Gastroesophageal sphincter (tissue), 4 donors: ENCODE measurements around the gene UBXN6. TPM values are rescaled to one million over a fixed set of nuclear protein-coding genes. Genes with fewer than 3 reads are reported as not detected.

ENCODE experiments used
- ATAC-seq: fragments of 150-250 bp; one replicate; pipeline ENCODE4 v1.9.1; 2016; ENCODE audit warnings: mild to moderate bottlenecking, moderate library complexity
- H3K27ac ChIP-seq, 4 donors: fragments of 200-600 bp; sonication (generic) in 3 of 4; 1 replicate in 3 of 4; 2 replicates in 1 of 4; pipeline ENCODE4 v1.5.1; 2016 to 2019
- H3K27me3 ChIP-seq: fragments of 200-600 bp; sonication (generic); one replicate; pipeline ENCODE4 v1.5.1; 2019
- H3K36me3 ChIP-seq, 2 donors: fragments of 200-600 bp; sonication (generic); one replicate each; pipeline ENCODE4 v1.5.1; 2019; ENCODE audit warnings: control low read depth in 1 of 2
- H3K4me1 ChIP-seq, 3 donors: fragments of 200-600 bp; sonication (generic); 1 replicate in 2 of 3; 2 replicates in 1 of 3; pipeline ENCODE4 v1.5.1; 2016 to 2019; ENCODE audit warnings: control low read depth in 2 of 3
- H3K4me3 ChIP-seq, 2 donors: fragments of 200-600 bp; sonication (generic); one replicate each; pipeline ENCODE4 v1.5.1; 2019; ENCODE audit warnings: mild to moderate bottlenecking in 1 of 2, moderate library complexity in 1 of 2
- H3K9me3 ChIP-seq, 3 donors: fragments of 200-600 bp; sonication (generic); one replicate each; pipeline ENCODE4 v1.5.1; 2017 to 2019; ENCODE audit warnings: control low read depth in 2 of 3
- EP300 ChIP-seq: sonication (generic); formaldehyde crosslinking; IDR thresholded peaks from one replicate; pipeline ENCODE4 v1.6.1; 2017; ENCODE audit warnings: antibody characterized with exemption, mild to moderate bottlenecking
- POLR2A ChIP-seq, 2 donors: fragments of 450-650 bp; IDR thresholded peaks; one replicate each; pipeline ENCODE4 v1.6.1; 2017; ENCODE audit warnings: antibody characterized with exemption in 2 of 2, mild to moderate bottlenecking in 2 of 2, moderate library complexity in 1 of 2
- POLR2AphosphoS5 ChIP-seq: sonication (generic); formaldehyde crosslinking; IDR thresholded peaks from one replicate; pipeline ENCODE4 v1.6.1; 2017; ENCODE audit warnings: antibody characterized with exemption
- WGBS, 2 donors: methylation state at CpG; one replicate each; pipeline ENCODE4 v1.1.5; 2018; ENCODE audit warnings: low coverage in 1 of 2; 5-methylcytosine and 5-hydroxymethylcytosine counted together
- total RNA-seq, 4 donors: library from RNA; depleted of rRNA; stranded (reverse); fragments of >200 nt; gene quantifications; one replicate each; pipeline ENCODE4 v1.1.0, GENCODE V29; 2016
- TF ChIP-seq, protein P1 (sequence below), 4 experiments: fragments of 200-600 bp in 2 of 4; fragments of 450-650 bp in 2 of 4; sonication (generic) in 1 of 4; IDR thresholded peaks; one replicate each; pipeline ENCODE4 v1.5.1; 2017 to 2019; ENCODE audit warnings: antibody characterized with exemption in 4 of 4, mild to moderate bottlenecking in 2 of 4, moderate library complexity in 2 of 4

UBXN6 gene
- total RNA-seq, 4 donors from 2014 or later = 62.6 to 130 (median 80.6) TPM

DNA sequence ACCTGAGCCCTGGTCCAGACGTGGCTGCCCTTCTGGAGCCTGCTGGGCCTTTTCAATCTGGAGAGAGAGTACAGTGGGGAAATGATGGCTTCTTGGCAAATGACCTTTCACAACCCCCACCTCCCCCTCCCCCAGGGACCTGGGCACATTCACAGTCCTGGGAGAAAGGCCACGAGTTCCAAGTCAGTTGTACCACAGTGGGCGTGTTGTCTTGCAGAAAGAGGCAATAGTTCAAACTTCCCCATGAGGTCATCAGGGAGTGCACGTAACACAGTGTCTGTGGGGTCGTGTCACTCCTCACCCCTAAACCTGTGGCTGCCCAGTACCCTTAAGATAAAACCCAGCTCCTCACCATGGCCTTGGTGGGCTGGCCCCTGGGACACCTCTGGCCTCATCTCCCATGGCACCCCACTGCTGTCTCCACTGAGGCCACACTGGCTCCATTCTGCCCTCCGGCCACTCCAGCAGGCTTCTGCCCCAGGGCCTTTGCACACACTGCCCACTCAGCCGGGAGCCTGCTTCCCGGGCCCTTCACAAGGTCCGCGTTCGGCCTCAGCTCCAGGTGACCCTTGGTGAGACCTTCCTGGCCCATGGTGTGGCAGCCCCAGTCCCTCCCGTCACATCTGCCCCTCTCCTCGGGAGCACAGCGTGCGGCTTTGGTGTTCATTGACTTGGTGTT lies 47.4 kb upstream of the UBXN6 start:
- Histone ChIP-seq H3K4me1 (peaks cover 0 to 64% (median 0%) of the 10 kb centered on the region in 3 donors), H3K27ac (peak overlapping the region in 3 of 4 donors; percentile 31 to 38 (median 38)), H3K36me3 (peaks cover 0 to 89% of the 10 kb centered on the region in 2 donors), H3K27me3 (no peaks in the 10 kb centered on the region), H3K4me3 (no peak overlapping the region), H3K9me3 (no peaks in the 10 kb centered on the region)
- TF ChIP-seq POLR2AphosphoS5 = no peak
- TF ChIP-seq EP300 = no peak
- TF ChIP-seq, protein P1, sequence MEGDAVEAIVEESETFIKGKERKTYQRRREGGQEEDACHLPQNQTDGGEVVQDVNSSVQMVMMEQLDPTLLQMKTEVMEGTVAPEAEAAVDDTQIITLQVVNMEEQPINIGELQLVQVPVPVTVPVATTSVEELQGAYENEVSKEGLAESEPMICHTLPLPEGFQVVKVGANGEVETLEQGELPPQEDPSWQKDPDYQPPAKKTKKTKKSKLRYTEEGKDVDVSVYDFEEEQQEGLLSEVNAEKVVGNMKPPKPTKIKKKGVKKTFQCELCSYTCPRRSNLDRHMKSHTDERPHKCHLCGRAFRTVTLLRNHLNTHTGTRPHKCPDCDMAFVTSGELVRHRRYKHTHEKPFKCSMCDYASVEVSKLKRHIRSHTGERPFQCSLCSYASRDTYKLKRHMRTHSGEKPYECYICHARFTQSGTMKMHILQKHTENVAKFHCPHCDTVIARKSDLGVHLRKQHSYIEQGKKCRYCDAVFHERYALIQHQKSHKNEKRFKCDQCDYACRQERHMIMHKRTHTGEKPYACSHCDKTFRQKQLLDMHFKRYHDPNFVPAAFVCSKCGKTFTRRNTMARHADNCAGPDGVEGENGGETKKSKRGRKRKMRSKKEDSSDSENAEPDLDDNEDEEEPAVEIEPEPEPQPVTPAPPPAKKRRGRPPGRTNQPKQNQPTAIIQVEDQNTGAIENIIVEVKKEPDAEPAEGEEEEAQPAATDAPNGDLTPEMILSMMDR (IDR thresholded peaks at IDR 0.05) = no peak
- no peak for TF ChIP-seq POLR2A (IDR thresholded peaks at IDR 0.05)
- 10% methylated on average over 2 of the region's 15 CpGs; no CpG with 5 or more reads in 1 of the 2 donors for WGBS, 2 donors
- no peak for ATAC-seq

DNA sequence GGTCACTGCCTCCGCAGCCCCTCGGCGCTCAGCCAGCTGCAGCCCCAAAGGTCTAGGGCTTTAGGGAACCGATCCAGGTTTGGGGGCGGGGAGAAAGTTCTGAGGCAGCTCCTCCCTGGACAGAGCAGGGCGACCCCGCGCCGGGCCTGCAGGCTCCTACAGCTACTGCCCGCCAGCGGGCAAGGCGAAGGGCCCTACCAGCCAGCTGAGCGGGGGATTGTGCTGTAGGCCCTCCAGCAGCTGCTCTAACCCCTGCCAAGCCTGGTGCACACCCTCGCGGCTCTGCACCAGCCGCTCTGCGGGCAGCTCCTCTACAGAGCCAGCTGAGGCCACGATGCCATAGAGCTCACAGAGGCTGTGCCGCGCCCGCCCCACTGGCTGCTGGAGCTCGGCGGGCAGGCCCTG lies 46.7 kb upstream of the UBXN6 start:
- peaks cover 0 to 95% of the 10 kb centered on the region in 2 donors for H3K36me3 ChIP-seq
- no peak overlapping the region for H3K4me3 ChIP-seq
- no CpG with 5 or more reads among the region's 23 CpGs for WGBS, 2 donors
- H3K27me3 ChIP-seq = no peaks in the 10 kb centered on the region
- H3K9me3 ChIP-seq = no peaks in the 10 kb centered on the region
- TF ChIP-seq EP300 (no peak), POLR2A (IDR thresholded peaks at IDR 0.05) (no peak)
- peak overlapping the region in 2 of 4 donors; percentile 38 to 66 for H3K27ac ChIP-seq
- H3K4me1 ChIP-seq = peaks cover 0 to 64% (median 0%) of the 10 kb centered on the region in 3 donors
- ATAC-seq = no peak

DNA sequence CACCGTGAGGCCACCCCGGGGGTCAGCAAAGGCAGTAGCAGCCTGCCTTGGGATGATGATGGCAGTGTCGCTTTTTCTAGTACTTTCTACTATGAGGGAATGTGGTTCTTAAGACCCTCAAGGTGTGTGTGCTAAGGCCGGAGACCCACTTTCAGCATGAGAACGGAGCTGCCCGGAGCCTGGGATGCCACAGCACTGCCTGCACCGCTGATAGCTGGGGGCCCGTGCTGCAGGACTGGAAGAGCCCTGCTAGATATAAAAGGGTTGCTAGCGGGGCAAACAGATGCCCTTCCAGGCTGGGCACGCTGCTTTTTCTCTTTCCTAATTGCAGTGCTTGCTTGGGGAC lies 46.2 kb upstream of the UBXN6 start:
- no peak for ATAC-seq
- Histone ChIP-seq H3K36me3 (peaks cover 0 to 100% of the 10 kb centered on the region in 2 donors), H3K9me3 (no peaks in the 10 kb centered on the region), H3K27me3 (no peaks in the 10 kb centered on the region), H3K4me3 (no peak overlapping the region), H3K27ac (peak overlapping the region in 2 of 4 donors; percentile 57 to 66), H3K4me1 (peaks cover 0 to 63% (median 0%) of the 10 kb centered on the region in 3 donors)
- WGBS, 2 donors = 73% methylated on average over 3 of the region's 10 CpGs; no CpG with 5 or more reads in 1 of the 2 donors
- TF ChIP-seq, protein P1 (IDR thresholded peaks at IDR 0.05) = no peak
- TF ChIP-seq EP300 (no peak), POLR2AphosphoS5 (no peak), POLR2A (IDR thresholded peaks at IDR 0.05) (no peak)

DNA sequence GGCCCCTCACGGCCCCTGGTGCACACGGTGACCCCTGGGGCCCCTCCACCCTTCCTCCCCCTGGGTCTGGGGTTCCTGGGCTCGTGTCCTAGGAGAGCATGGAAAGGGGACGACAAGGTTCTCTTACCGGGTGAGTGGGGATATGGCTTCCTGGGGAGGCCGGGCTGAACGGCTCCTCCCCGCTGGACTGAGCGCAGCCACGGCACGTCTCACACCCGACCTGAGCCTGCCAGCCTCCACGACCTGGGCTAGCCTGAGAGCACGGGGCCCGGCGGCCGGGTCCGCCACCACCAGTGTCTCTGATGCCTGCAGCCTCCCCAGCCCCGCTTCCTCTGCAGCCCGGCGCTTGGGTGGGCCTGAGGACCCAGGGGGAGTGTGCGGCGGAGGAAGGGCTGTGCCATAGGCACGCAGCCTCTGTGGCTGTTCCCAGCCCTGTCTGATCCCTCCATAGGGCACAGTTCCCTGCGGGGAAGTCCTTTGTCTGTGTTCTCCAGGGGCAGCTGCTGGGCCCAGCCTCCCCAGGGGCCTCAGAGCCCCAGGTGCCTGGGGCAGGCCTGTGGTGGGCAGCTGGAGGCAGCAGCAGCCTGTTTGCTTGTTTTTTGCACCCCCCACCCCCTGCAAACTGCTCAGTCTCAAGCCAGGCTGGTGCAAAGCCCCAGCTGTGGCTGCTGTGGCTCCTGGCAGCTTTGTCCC lies 45.7 kb upstream of the UBXN6 start:
- no peak overlapping the region for H3K4me3 ChIP-seq
- H3K9me3 ChIP-seq = no peaks in the 10 kb centered on the region
- H3K27ac ChIP-seq = peak overlapping the region in 3 of 4 donors; percentile 3 to 66 (median 57)
- no peaks in the 10 kb centered on the region for H3K27me3 ChIP-seq
- peaks cover 0 to 58% (median 0%) of the 10 kb centered on the region in 3 donors for H3K4me1 ChIP-seq
- no peak for ATAC-seq
- peaks cover 0 to 100% of the 10 kb centered on the region in 2 donors for H3K36me3 ChIP-seq
- TF ChIP-seq POLR2AphosphoS5 = no peak
- TF ChIP-seq, protein P1 (IDR thresholded peaks at IDR 0.05) = no peak
- TF ChIP-seq POLR2A (IDR thresholded peaks at IDR 0.05) = no peak
- no peak for TF ChIP-seq EP300
- no CpG with 5 or more reads among the region's 25 CpGs for WGBS, 2 donors

DNA sequence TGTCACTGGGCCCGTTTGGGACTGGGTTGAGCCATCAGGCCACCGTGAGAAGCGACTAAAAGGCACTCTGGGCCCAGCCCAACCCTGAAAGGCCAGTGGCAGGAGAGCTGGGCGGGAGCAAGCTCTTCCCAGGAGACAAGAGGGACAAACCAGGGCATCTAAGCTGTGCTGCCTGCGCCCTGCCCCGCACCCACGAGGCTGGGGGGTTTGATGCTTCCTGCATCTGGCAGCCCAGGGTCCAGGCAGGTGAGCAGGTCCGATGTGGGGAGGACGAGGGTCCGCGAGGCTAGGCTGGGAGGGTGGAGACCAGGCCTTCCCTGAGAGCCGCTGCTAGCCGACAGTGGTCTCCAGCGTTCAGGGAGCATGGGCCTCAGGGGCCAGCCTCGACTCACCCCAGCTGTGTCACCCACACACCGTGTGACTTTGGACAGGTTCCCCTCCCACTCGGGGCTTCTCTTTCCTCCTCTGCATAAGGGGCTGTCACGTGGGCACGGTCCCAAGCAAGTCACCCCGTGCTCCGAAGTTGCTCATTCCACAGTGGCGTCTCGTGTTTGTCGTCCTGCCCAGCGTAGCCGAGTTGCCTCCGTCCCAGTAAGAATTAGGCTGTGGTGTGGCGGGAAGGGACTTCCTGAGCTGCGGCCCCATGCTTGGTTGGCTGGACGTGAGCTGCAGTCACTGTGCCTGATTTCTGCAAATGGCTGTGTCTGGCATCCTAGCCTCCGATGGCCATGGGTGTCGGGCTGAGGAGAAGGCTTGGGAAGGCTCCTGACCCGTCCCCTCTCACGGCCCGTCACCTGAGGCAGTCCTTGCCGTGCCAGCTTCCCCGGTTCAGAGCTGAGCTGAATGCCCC lies 44.9 kb upstream of the UBXN6 start:
- 47 to 69% methylated on average over 3 to 8 of the region's 37 CpGs for WGBS, 2 donors
- TF ChIP-seq POLR2A (IDR thresholded peaks at IDR 0.05) = no peak
- no peak for TF ChIP-seq POLR2AphosphoS5
- no peak for TF ChIP-seq EP300
- TF ChIP-seq, protein P1 (IDR thresholded peaks at IDR 0.05) = no peak
- Histone ChIP-seq H3K4me1 (peaks cover 0 to 50% (median 0%) of the 10 kb centered on the region in 3 donors), H3K4me3 (no peak overlapping the region), H3K27ac (peak overlapping the region in 3 of 4 donors; percentile 15 to 66 (median 57)), H3K36me3 (peaks cover 0 to 100% of the 10 kb centered on the region in 2 donors), H3K27me3 (no peaks in the 10 kb centered on the region), H3K9me3 (no peaks in the 10 kb centered on the region)
- ATAC-seq = no peak
